ENCODE results near the gene HAUS3. TPM values are rescaled to one million over a fixed set of nuclear protein-coding genes. Genes with fewer than 3 reads are reported as not detected.

HAUS3 gene
- total and polyA plus RNA-seq, 2 of the 8 experiments (the other 6 are each of a cell fraction or from before 2014, with no cell fraction given) = 3.2 to 14.8 TPM

DNA sequence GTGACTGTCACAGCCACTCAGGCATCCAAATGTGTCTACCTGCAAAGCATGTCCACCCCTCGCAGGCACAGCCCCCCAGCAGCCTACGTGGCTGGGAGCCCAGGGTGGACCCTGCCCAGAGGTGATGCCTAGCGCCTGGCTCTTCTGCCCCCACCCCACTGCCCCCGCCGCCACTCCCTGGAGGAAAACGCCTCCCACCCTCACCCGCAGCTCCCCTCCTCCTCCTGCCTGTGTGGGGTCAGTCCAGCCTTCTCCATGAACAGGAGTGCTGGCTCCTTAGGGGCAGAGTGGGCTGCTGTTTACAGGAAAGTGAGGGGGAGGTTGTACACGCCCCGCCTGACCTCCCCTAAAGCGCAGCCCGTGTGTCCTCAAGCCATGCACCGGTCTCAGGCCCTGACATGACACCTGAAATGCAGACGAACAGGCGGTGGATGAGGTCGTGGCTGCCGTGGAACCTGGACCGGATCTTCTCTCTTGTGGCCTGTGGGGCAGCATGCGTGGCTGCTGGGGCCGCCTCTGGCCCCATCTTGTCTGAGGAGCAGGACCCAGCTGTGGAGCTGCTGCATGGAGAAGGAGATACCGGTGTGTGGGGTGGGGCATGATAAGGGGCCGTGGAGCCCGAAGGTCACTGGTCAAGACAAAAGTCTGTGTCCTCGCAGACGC, 31.9 kb upstream of the HAUS3 start (continued):
- TF ChIP-seq PHF8 (conservative IDR thresholded peaks at IDR 0.05; ENCODE audit: low read depth, low read length) (no peak), YY1 (IDR thresholded peaks at IDR 0.05; ENCODE audit: low read depth, low read length) (no peak), RBBP5 (IDR thresholded peaks at IDR 0.05; ENCODE audit: borderline replicate concordance, low read depth, low read length) (no peak), CREB1 (IDR thresholded peaks at IDR 0.05) (no peak), SIX5 (IDR thresholded peaks at IDR 0.05; ENCODE audit: low read depth, low read length) (no peak), TCF12 (IDR thresholded peaks at IDR 0.05; ENCODE audit: low read depth, low read length) (no peak), SIN3A (conservative IDR thresholded peaks at IDR 0.05 in 1 of 2, IDR thresholded peaks at IDR 0.05 in 1 of 2; ENCODE audit: low read depth in 1 of 2, low read length in 2 of 2) (no peak), TBP (IDR thresholded peaks at IDR 0.05; ENCODE audit: low read depth, low read length) (no peak), CBX8 (IDR thresholded peaks at IDR 0.05; ENCODE audit: borderline replicate concordance, low read depth, low read length) (no peak), RFX5 (IDR thresholded peaks at IDR 0.05; ENCODE audit: borderline replicate concordance, low read depth, low read length) (no peak)
